Measurements from ENCODE around the gene RELT.

RELT gene

GRCh38 chr11:73347067-73347466 lies 29.1 kb upstream of the RELT start:
- no peak for DNase-seq (ENCODE audit: low read depth)

DNA sequence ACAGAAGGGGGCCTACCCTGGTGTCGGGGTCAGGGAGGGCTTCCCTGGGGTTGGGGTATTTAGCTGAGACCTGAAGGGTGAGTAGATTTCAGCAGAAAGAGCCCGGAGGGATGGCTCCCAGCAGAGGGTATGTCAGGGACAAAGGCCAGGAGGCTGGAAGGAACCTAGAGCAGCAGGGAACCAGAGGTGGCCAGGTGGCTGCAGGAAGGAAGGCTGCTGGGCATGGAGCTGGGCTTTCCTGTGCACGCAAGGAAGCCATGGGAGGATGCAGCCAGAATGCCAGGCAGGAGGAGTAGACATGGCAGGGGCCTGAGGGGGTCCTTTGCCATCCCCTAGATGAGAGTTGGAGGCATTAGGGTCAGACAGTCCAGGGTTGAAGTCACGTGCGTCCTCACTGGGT lies 27.4 kb upstream of the RELT start:
- DNase-seq (ENCODE audit: low read depth), result no peak

- no peak for DNase-seq (ENCODE audit: low read depth)
Observed at GRCh38 chr11:73349633-73350032, 26.6 kb upstream of the RELT start.

- DNase-seq (ENCODE audit: low read depth), result peak; percentile 43
Observed at GRCh38 chr11:73350908-73351636, 25.1 kb upstream of the RELT start.

DNA sequence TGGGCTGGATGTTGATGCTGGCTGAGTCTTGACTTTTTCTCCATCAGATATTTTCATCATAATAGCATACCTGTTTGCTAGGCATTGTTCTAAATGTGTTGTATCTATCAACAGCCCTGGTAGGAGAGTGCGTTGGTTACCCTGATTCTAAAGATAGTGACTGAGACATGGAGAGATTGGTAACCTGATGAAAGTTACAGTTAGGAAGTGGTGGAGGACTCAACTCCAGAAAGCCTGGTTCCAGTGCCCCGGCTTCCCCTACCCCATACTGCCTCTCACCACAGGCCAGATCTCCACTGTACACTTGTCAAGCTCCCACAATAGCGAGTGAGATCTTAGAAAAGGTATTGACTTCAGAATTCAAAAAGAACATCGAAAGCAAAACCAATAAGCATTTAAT lies 22.8 kb upstream of the RELT start:
- DNase-seq (ENCODE audit: low read depth), result no peak

- DNase-seq (ENCODE audit: low read depth), result no peak
Observed at GRCh38 chr11:73355109-73355508, 21.1 kb upstream of the RELT start.

- no peak for DNase-seq (ENCODE audit: low read depth)
Observed at GRCh38 chr11:73356979-73357860, 19.0 kb upstream of the RELT start.

GRCh38 chr11:73358071-73358470 lies 18.1 kb upstream of the RELT start:
- DNase-seq (ENCODE audit: low read depth), result no peak

- no peak for DNase-seq (ENCODE audit: low read depth)
Observed at GRCh38 chr11:73359341-73359740, 16.9 kb upstream of the RELT start.

- no peak for DNase-seq (ENCODE audit: low read depth)
Observed at GRCh38 chr11:73359930-73360742, 16.1 kb upstream of the RELT start.

- DNase-seq (ENCODE audit: low read depth), result no peak
Observed at GRCh38 chr11:73360743-73361369, 15.3 kb upstream of the RELT start.

DNA sequence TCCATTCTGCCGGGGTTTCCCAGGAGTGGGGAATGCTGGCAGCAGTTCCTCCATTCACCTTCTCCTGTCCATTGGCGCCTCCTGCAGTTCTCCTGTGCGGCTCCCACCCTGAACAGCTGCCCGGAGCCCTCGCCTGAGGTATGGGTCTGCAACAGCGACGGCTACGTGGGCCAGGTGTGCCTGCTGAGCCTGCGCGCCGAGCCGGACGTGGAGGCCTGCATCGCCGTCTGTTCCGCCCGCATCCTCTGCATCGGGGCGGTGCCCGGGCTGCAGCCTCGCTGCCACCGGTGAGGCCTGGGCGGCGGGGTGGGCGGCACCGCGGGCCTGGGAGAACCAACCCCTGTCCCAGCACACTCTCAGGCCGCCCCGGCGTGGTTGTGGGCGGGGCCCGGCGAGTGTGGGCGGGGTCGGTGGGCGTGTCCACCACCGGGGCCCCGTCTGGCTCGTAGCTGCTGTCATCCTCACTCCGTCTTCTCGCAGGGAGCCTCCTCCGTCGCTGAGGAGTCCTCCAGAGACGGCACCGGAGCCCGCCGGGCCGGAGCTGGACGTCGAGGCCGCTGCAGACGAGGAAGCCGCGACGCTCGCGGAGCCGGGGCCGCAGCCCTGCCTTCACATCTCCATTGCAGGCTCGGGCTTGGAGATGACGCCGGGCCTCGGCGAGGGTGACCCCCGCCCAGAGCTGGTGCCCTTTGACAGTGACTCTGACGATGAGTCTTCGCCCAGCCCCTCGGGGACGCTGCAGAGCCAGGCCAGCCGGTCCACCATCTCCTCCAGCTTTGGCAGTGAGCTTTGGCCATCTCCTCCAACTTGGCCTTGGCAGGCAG lies 14.0 kb upstream of the RELT start:
- no peak for DNase-seq (ENCODE audit: low read depth)

GRCh38 chr11:73363147-73363546 lies 13.1 kb upstream of the RELT start:
- no peak for DNase-seq (ENCODE audit: low read depth)

GRCh38 chr11:73365352-73366264 lies 10.6 kb upstream of the RELT start:
- no peak for DNase-seq (ENCODE audit: low read depth)

- DNase-seq (ENCODE audit: low read depth), result no peak
Observed at GRCh38 chr11:73366265-73366610, 10.0 kb upstream of the RELT start.

GRCh38 chr11:73366953-73367352 lies 9.2 kb upstream of the RELT start:
- DNase-seq (ENCODE audit: low read depth), result no peak

GRCh38 chr11:73367482-73368024 lies 8.6 kb upstream of the RELT start:
- DNase-seq (ENCODE audit: low read depth), result no peak

DNA sequence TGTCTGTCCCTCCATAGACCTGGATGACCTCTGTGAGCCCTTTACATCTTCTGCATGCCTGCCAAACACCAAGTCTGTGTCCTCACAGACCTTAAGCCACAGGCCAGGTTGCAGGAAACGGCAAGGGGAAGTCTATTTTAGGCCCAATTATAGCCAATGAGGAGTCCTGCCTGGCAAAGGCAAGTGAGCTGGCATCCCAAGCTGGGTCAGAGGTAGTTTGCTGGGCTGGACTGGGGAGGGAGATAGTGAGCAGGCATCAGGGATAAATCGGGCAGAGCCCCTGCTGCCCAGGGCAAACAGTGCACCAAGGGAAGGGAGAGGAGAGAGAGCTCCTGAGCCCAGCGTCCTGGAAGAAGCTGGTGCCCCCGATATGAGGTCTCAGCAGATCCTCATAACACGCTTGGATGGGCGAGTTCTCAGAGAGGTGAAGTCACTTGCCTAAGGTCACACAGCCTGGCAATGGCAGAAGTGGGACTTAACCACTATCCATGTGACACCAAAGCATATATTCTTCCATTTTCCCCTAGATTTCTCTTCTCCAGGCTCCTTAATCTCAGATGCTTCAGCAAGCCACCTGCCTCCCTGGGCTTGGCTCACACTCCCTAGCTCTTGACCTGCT lies 3.7 kb upstream of the RELT start:
- no peak for DNase-seq (ENCODE audit: low read depth)

GRCh38 chr11:73374151-73374550 lies 2.0 kb upstream of the RELT start:
- peak; percentile 29 for DNase-seq (ENCODE audit: low read depth)

DNA sequence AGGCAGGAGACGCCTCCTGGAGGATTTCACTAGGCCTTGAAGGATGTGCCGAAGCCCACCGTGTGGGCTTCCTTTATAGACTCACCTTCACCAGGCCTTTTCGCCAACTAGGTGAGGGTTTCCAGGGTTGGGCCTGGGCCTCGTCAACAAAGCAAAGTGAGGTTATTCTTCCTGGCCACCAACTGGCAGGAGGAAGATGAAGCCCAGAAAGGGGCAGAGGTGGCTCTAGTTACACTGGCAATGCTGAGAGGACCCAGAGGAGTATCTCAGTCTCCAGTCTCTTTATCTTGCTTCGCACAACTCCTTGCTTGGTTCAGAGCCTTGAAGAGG lies 404 bp upstream of the RELT start:
- no peak for DNase-seq (ENCODE audit: low read depth)
